ENCODE measurements around the gene TUBB4A.

- no peak for TF ChIP-seq CBX8 (IDR thresholded peaks at IDR 0.05)
- no peak for TF ChIP-seq HES2 (IDR thresholded peaks at IDR 0.05)
- TF ChIP-seq JUN (IDR thresholded peaks at IDR 0.05) = no peak
- TF ChIP-seq EP300 (IDR thresholded peaks at IDR 0.05) = no peak
- TF ChIP-seq CTCF (IDR thresholded peaks at IDR 0.05) = no peak
- TF ChIP-seq SMC3 (IDR thresholded peaks at IDR 0.05) = no peak
Measured at GRCh38 chr19:6465663-6466062, 36.4 kb downstream of the TUBB4A start.

Data from A549 (cell line).